GM23338 (cell line): ENCODE measurements around the gene NT5M. TPM values are rescaled to one million over a fixed set of nuclear protein-coding genes. Genes with fewer than 3 reads are reported as not detected.

Experiments
- ATAC-seq: fragments of 200-7000 bp; cut with Tn5 transposase; 3 replicates; pipeline ENCODE4 v1.9.1; 2020
- DNase-seq: peaks from one replicate; pipeline ENCODE4 v3.0.0-alpha.2; 2015; ENCODE audit warnings: low spot score
- H2AFZ ChIP-seq: fragments of 200-600 bp; sonication (generic); 2 replicates; pipeline ENCODE4 v1.8.0; 2016; ENCODE audit warnings: antibody characterized with exemption, mild to moderate bottlenecking, moderate library complexity
- H3F3A ChIP-seq: fragments of 200-600 bp; sonication (generic); replicated peaks from 2 replicates; pipeline ENCODE4 v1.8.0; 2017; ENCODE audit warnings: antibody characterized with exemption, mixed run types, low read depth
- H3K27ac ChIP-seq: fragments of 200-600 bp; sonication (generic); 2 replicates; pipeline ENCODE4 v1.6.1; 2016; ENCODE audit warnings: low read depth
- H3K27me3 ChIP-seq: fragments of 200-600 bp; sonication (generic); 2 replicates; pipeline ENCODE4 v1.8.0; 2016; ENCODE audit warnings: mild to moderate bottlenecking, mixed run types, moderate library complexity; ENCODE audit not compliant: insufficient read depth
- H3K36me3 ChIP-seq: fragments of 200-600 bp; sonication (generic); 2 replicates; pipeline ENCODE4 v1.8.0; 2016; ENCODE audit warnings: mild to moderate bottlenecking; ENCODE audit not compliant: insufficient read depth
- H3K4me1 ChIP-seq: fragments of 200-600 bp; sonication (generic); 2 replicates; pipeline ENCODE4 v1.8.0; 2016; ENCODE audit warnings: mild to moderate bottlenecking, moderate library complexity; ENCODE audit not compliant: insufficient read depth
- H3K4me2 ChIP-seq: fragments of 200-600 bp; sonication (generic); 2 replicates; pipeline ENCODE4 v1.7.1; 2017; ENCODE audit warnings: mixed run types
- H3K4me3 ChIP-seq: fragments of 200-600 bp; sonication (generic); 2 replicates; pipeline ENCODE4 v1.6.1; 2016; ENCODE audit warnings: mixed run types
- H3K79me2 ChIP-seq: fragments of 200-600 bp; sonication (generic); replicated peaks from 2 replicates; pipeline ENCODE4 v1.8.0; 2017; ENCODE audit warnings: mild to moderate bottlenecking; ENCODE audit not compliant: insufficient read depth
- H3K9me2 ChIP-seq: fragments of 200-600 bp; sonication (generic); 2 replicates; pipeline ENCODE4 v1.8.0; 2017; ENCODE audit not compliant: insufficient read depth
- H4K20me1 ChIP-seq: fragments of 200-600 bp; sonication (generic); replicated peaks from 2 replicates; pipeline ENCODE4 v1.8.0; 2017; ENCODE audit warnings: mild to moderate bottlenecking; ENCODE audit not compliant: insufficient read depth
- H3K27ac Mint-ChIP-seq: 2 replicates; pipeline ENCODE4 v1.8.0; 2020; ENCODE audit warnings: inconsistent platforms, mild to moderate bottlenecking, moderate library complexity, mixed read lengths
- H3K27me3 Mint-ChIP-seq: 3 replicates; pipeline ENCODE4 v1.8.0; 2022; ENCODE audit warnings: low read depth, mild to moderate bottlenecking, moderate library complexity, mixed read lengths, inconsistent platforms; ENCODE audit not compliant: insufficient read depth, poor library complexity
- H3K36me3 Mint-ChIP-seq: 3 replicates; pipeline ENCODE4 v1.8.0; 2021; ENCODE audit warnings: low read depth, mild to moderate bottlenecking, inconsistent platforms, moderate library complexity, mixed read lengths
- H3K4me1 Mint-ChIP-seq: 3 replicates; pipeline ENCODE4 v1.8.0; 2020; ENCODE audit warnings: mild to moderate bottlenecking, inconsistent platforms, mixed read lengths
- H3K4me3 Mint-ChIP-seq: 3 replicates; pipeline ENCODE4 v1.8.0; 2021; ENCODE audit warnings: moderate library complexity, mild to moderate bottlenecking, inconsistent platforms, mixed read lengths
- H3K9me3 Mint-ChIP-seq: 3 replicates; pipeline ENCODE4 v1.8.0; 2020; ENCODE audit warnings: moderate library complexity, mild to moderate bottlenecking, inconsistent platforms, mixed read lengths
- CREB1 ChIP-seq: fragments of 250-450 bp; sonication (Bioruptor Pico); IDR thresholded peaks from 2 replicates; pipeline ENCODE4 v1.5.0; 2020; ENCODE audit warnings: low read depth, mild to moderate bottlenecking, moderate library complexity
- CTCF ChIP-seq, 2 experiments: fragments of 200-600 bp in 1 of 2; sonication (generic) in 1 of 2; conservative IDR thresholded peaks; 2 replicates each; pipeline versions ENCODE4 v1.5.1 to v1.6.1; 2016 to 2017; ENCODE audit warnings: antibody characterized with exemption in 2 of 2, low read depth in 2 of 2, mild to moderate bottlenecking in 2 of 2, moderate library complexity in 1 of 2
- ETS1 ChIP-seq: IDR thresholded peaks from 2 replicates; pipeline ENCODE4 v1.6.1; 2016; ENCODE audit warnings: antibody characterized with exemption
- EZH2 ChIP-seq: fragments of 200-600 bp; sonication (generic); IDR thresholded peaks from one replicate; pipeline ENCODE4 v1.8.0; 2017; ENCODE audit warnings: antibody characterized with exemption, mild to moderate bottlenecking, low read depth; ENCODE audit not compliant: unreplicated experiment
- EZH2phosphoT487 ChIP-seq: fragments of 200-600 bp; sonication (generic); IDR thresholded peaks from one replicate; pipeline ENCODE4 v1.8.1; 2018; ENCODE audit warnings: antibody characterized with exemption; ENCODE audit not compliant: unreplicated experiment
- JUNB ChIP-seq: IDR thresholded peaks from one replicate; pipeline ENCODE4 v1.6.1; 2016; ENCODE audit warnings: antibody characterized with exemption; ENCODE audit not compliant: unreplicated experiment
- NANOG ChIP-seq: IDR thresholded peaks from 2 replicates; pipeline ENCODE4 v1.6.1; 2016; ENCODE audit warnings: antibody characterized with exemption, borderline replicate concordance
- POLR2AphosphoS5 ChIP-seq: IDR thresholded peaks from 2 replicates; pipeline ENCODE4 v1.6.1; 2016; ENCODE audit warnings: antibody characterized with exemption, low read depth
- REST ChIP-seq: IDR thresholded peaks from one replicate; pipeline ENCODE4 v1.6.1; 2018; ENCODE audit warnings: antibody characterized with exemption; ENCODE audit not compliant: unreplicated experiment
- STAT1 ChIP-seq: IDR thresholded peaks from one replicate; pipeline ENCODE4 v1.6.1; 2016; ENCODE audit warnings: antibody characterized with exemption; ENCODE audit not compliant: unreplicated experiment
- ZNF114 ChIP-seq: fragments of 250-450 bp; sonication (Bioruptor Pico); IDR thresholded peaks from 2 replicates; pipeline ENCODE4 v1.5.0; 2020; ENCODE audit warnings: mild to moderate bottlenecking, moderate library complexity
- ZNF331 ChIP-seq: fragments of 250-450 bp; sonication (Bioruptor Pico); IDR thresholded peaks from 2 replicates; pipeline ENCODE4 v1.5.0; 2020; ENCODE audit warnings: low read depth, mild to moderate bottlenecking, moderate library complexity
- ZNF462 ChIP-seq: fragments of 250-450 bp; sonication (Bioruptor Pico); IDR thresholded peaks from 2 replicates; pipeline ENCODE4 v1.5.0; 2020; ENCODE audit warnings: mild to moderate bottlenecking, moderate library complexity
- polyA plus RNA-seq: library from polyadenylated mRNA; unstranded; fragments of >200 nt; fragmentation: Nextera tagmentation; extraction: Ambion mirVana; gene quantifications from 2 replicates; pipeline ENCODE4 v1.2.1, GENCODE V29; 2016
- total RNA-seq: library from RNA; depleted of rRNA; stranded (reverse); fragments of >200 nt; shearing (Covaris generic); gene quantifications from 2 replicates; pipeline ENCODE4 v1.2.3, GENCODE V29; 2014

NT5M gene
- total and polyA plus RNA-seq, 2 experiments from 2014 or later, result 6.0 to 10.6 TPM

- no peak for ATAC-seq
- no peak for TF ChIP-seq EZH2
- no peak for TF ChIP-seq NANOG
- TF ChIP-seq POLR2AphosphoS5, result no peak
- TF ChIP-seq EZH2phosphoT487, result no peak
- no peak for TF ChIP-seq CTCF (conservative IDR thresholded peaks at IDR 0.05; ENCODE audit: low read depth in 2 of 2)
- no peak for TF ChIP-seq ETS1
- no peak for TF ChIP-seq ZNF462 (CRISPR knock-in tag)
- TF ChIP-seq REST, result no peak
- no peak for TF ChIP-seq JUNB
- no peak for TF ChIP-seq STAT1
- no peak for TF ChIP-seq CREB1 (CRISPR knock-in tag)
- TF ChIP-seq ZNF114 (CRISPR knock-in tag), result no peak
- TF ChIP-seq ZNF331 (CRISPR knock-in tag), result no peak
- no peak overlapping the region for H3K4me3 ChIP-seq
- peaks cover 5% of the 10 kb centered on the region; the same call in 1 of the 2 replicates for H3K4me1 ChIP-seq
- Mint-ChIP-seq H3K27ac (no peak overlapping the region), H3K36me3 (no peaks in the 10 kb centered on the region), H3K27me3 (peaks cover 17% of the 10 kb centered on the region), H3K4me1 (peaks cover 11% of the 10 kb centered on the region), H3K4me3 (no peak overlapping the region), H3K9me3 (no peaks in the 10 kb centered on the region)
- no peaks in the 10 kb centered on the region for H3K79me2 ChIP-seq
- no peak overlapping the region for H3K27ac ChIP-seq
- H3K4me2 ChIP-seq, result no peak overlapping the region
- no peaks in the 10 kb centered on the region for H4K20me1 ChIP-seq
- no peak for DNase-seq
- H3K9me2 ChIP-seq, result no peaks in the 10 kb centered on the region
- no peaks in the 10 kb centered on the region for H3F3A ChIP-seq
- H2AFZ ChIP-seq, result no peak overlapping the region
- no peaks in the 10 kb centered on the region for H3K27me3 ChIP-seq
- H3K36me3 ChIP-seq, result no peaks in the 10 kb centered on the region
Measured at GRCh38 chr17:17352836-17353624, 49.9 kb downstream of the NT5M start.
